Testis (tissue), 2 donors: ENCODE measurements around the gene PNMA6F.
"Not testable (repeated sequence)": the region's sequence is repeated elsewhere in the genome, so short reads cannot be mapped to it uniquely, and the experiment has no call there.

Source experiments
- POLR2A ChIP-seq: fragments of 450-650 bp; IDR thresholded peaks from one replicate; pipeline ENCODE4 v1.6.1; 2017; ENCODE audit warnings: antibody characterized with exemption, mild to moderate bottlenecking, moderate library complexity
- TF ChIP-seq, protein P1 (sequence below), 3 experiments: fragments of 450-650 bp in 2 of 3; fragments of 200-600 bp in 1 of 3; sonication (generic) in 1 of 3; IDR thresholded peaks; one replicate each; pipeline ENCODE4 v1.5.1; 2016 to 2019; ENCODE audit warnings: antibody characterized with exemption in 3 of 3, mild to moderate bottlenecking in 2 of 3, moderate library complexity in 1 of 3

DNA sequence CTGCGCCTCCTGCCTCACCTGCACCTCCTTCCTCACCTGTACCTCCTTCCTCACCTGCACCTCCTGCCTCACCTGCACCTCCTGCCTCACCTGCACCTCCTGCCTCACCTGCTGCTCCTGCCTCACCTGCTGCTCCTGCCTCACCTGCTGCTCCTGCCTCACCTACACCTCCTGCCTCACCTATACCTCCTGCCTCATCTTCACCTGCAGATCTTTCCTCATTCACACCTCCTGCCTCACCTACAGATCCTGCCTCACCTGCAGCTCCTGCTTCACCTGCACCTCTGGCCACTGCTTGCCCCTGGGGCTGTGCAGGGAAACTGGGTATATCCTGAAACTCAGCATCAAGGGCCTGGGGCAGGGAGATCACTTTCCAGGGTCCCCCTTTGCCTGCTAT, 1.5 kb downstream of the PNMA6F start:
- TF ChIP-seq, protein P1, sequence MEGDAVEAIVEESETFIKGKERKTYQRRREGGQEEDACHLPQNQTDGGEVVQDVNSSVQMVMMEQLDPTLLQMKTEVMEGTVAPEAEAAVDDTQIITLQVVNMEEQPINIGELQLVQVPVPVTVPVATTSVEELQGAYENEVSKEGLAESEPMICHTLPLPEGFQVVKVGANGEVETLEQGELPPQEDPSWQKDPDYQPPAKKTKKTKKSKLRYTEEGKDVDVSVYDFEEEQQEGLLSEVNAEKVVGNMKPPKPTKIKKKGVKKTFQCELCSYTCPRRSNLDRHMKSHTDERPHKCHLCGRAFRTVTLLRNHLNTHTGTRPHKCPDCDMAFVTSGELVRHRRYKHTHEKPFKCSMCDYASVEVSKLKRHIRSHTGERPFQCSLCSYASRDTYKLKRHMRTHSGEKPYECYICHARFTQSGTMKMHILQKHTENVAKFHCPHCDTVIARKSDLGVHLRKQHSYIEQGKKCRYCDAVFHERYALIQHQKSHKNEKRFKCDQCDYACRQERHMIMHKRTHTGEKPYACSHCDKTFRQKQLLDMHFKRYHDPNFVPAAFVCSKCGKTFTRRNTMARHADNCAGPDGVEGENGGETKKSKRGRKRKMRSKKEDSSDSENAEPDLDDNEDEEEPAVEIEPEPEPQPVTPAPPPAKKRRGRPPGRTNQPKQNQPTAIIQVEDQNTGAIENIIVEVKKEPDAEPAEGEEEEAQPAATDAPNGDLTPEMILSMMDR (IDR thresholded peaks at IDR 0.05): not testable (repeated sequence)
- not testable (repeated sequence) for TF ChIP-seq POLR2A
